Measurements from ENCODE around the gene CST5.

- TF ChIP-seq CTCF (IDR thresholded peaks at IDR 0.05) (no peak), POLR2A (IDR thresholded peaks at IDR 0.05; ENCODE audit: low read depth) (no peak), POLR2AphosphoS5 (IDR thresholded peaks at IDR 0.05) (peak; percentile 69 to 73), EP300 (IDR thresholded peaks at IDR 0.05) (peak; percentile 32)
Measured at GRCh38 chr20:23873370-23874015, 6.1 kb downstream of the CST5 start.
